Left ventricle myocardium superior (tissue), 1 donor: ENCODE results near the gene BLVRB. TPM values are rescaled to one million over a fixed set of nuclear protein-coding genes. Genes with fewer than 3 reads are reported as not detected.
A peak's percentile ranks its signal among the peaks of the same experiment; 100 is the strongest.
"Not testable (repeated sequence)": the region's sequence is repeated elsewhere in the genome, so short reads cannot be mapped to it uniquely, and the experiment has no call there.

Experiments used
- ATAC-seq: fragments of 200-7000 bp; cut with Tn5 transposase; one replicate; pipeline ENCODE4 v1.9.1; 2020; ENCODE audit warnings: mild to moderate bottlenecking, moderate library complexity
- DNase-seq: peaks from one replicate; pipeline ENCODE4 v3.0.0-alpha.2; 2020
- intact Hi-C: fragments of 100-400 bp; cut with micrococcal nuclease; formaldehyde crosslinking; loops from one replicate; pipeline ENCODE4 v1.11.0; 2022
- total RNA-seq: library from RNA; stranded (reverse); fragmentation: NEBNext Ultra II Directional; extraction: Animal tissue kit (Norgen Biotek cat#: 25700); gene quantifications from one replicate; pipeline ENCODE4 v1.2.1, GENCODE V29; 2021
- donor health status: DM: no; HTN: yes; CAD: no; lungs with severe emphysema.

Gene BLVRB
- total RNA-seq, 1 donor from 2014 or later = 120 TPM

- intact Hi-C loops = no loop called here
- no peak for ATAC-seq
- no peak for DNase-seq
Observed at GRCh38 chr19:40457048-40457447, 8.5 kb downstream of the BLVRB start.

GRCh38 chr19:40453943-40454342, 11.6 kb downstream of the BLVRB start:
- ATAC-seq, intact Hi-C loops: not testable (repeated sequence)

GRCh38 chr19:40453151-40453735, 12.3 kb downstream of the BLVRB start:
- no peak for ATAC-seq
- intact Hi-C loops = no loop called here

More at GRCh38 chr19:40453943-40454342, 11.6 kb downstream of the BLVRB start:
- DNase-seq = not testable (repeated sequence)

GRCh38 chr19:40452016-40452415, 13.5 kb downstream of the BLVRB start:
- intact Hi-C loops = no loop called here
- no peak for ATAC-seq

More at GRCh38 chr19:40453151-40453735, 12.3 kb downstream of the BLVRB start:
- no peak for DNase-seq

GRCh38 chr19:40450664-40451063, 14.9 kb downstream of the BLVRB start:
- DNase-seq (no peak), ATAC-seq (no peak)
- intact Hi-C loops = no loop called here

More at GRCh38 chr19:40452016-40452415, 13.5 kb downstream of the BLVRB start:
- DNase-seq = no peak

GRCh38 chr19:40449506-40449905, 16.0 kb downstream of the BLVRB start:
- DNase-seq (no peak), ATAC-seq (no peak)
- intact Hi-C loops = no loop called here

- ATAC-seq = no peak
- DNase-seq = no peak
- intact Hi-C loops = no loop called here
Observed at GRCh38 chr19:40446263-40446784, 19.2 kb downstream of the BLVRB start.

- ATAC-seq (no peak), DNase-seq (no peak)
- intact Hi-C loops = no loop called here
Observed at GRCh38 chr19:40445780-40446262, 19.7 kb downstream of the BLVRB start.

GRCh38 chr19:40444825-40445312, 20.7 kb downstream of the BLVRB start:
- ATAC-seq (no peak), DNase-seq (no peak)
- intact Hi-C loops = no loop called here

GRCh38 chr19:40444000-40444824, 21.3 kb downstream of the BLVRB start, which contains the start of gene SERTAD3:
TSS of gene SERTAD3 (minus strand) at chr19:40444335. CDS start at chr19:40442080, 2,255 bp downstream.
- intact Hi-C loops = no loop called here

GRCh38 chr19:40443131-40443999, 22.2 kb downstream of the BLVRB start:
- intact Hi-C loops = no loop called here
- DNase-seq = peak; percentile 100

More at GRCh38 chr19:40444000-40444824, 21.3 kb downstream of the BLVRB start, which contains the start of gene SERTAD3:
- DNase-seq = peak; percentile 99
- peak; percentile 85 for ATAC-seq

GRCh38 chr19:40442328-40443130, 23.0 kb downstream of the BLVRB start:
- ATAC-seq (no peak), DNase-seq (no peak)
- intact Hi-C loops = no loop called here

More at GRCh38 chr19:40443131-40443999, 22.2 kb downstream of the BLVRB start:
- peak; percentile 87 for ATAC-seq

GRCh38 chr19:40441719-40442253, 23.8 kb downstream of the BLVRB start:
- intact Hi-C loops = no loop called here
- no peak for ATAC-seq
- no peak for DNase-seq

GRCh38 chr19:40438284-40438683, 27.3 kb downstream of the BLVRB start:
- no peak for DNase-seq
- intact Hi-C loops = no loop called here
- no peak for ATAC-seq

GRCh38 chr19:40433391-40434216, 31.9 kb downstream of the BLVRB start:
- DNase-seq (peak; percentile 94), ATAC-seq (peak; percentile 99)
- intact Hi-C loops = no loop called here

GRCh38 chr19:40432760-40433159, 32.8 kb downstream of the BLVRB start:
- intact Hi-C loops, ATAC-seq: not testable (repeated sequence)

GRCh38 chr19:40431698-40432097, 33.8 kb downstream of the BLVRB start:
- DNase-seq (no peak), ATAC-seq (no peak)
- intact Hi-C loops = no loop called here

More at GRCh38 chr19:40432760-40433159, 32.8 kb downstream of the BLVRB start:
- DNase-seq = not testable (repeated sequence)
